GM12873 (cell line): Measurements from ENCODE around the gene NRAP.

Experiments
- CTCF ChIP-seq: IDR thresholded peaks from 2 replicates; pipeline ENCODE4 v1.5.1; 2012; ENCODE audit warnings: low read depth, mild to moderate bottlenecking, moderate library complexity, low read length, control low read depth; ENCODE audit not compliant: insufficient read depth; ENCODE audit errors: missing control alignments

NRAP gene

DNA sequence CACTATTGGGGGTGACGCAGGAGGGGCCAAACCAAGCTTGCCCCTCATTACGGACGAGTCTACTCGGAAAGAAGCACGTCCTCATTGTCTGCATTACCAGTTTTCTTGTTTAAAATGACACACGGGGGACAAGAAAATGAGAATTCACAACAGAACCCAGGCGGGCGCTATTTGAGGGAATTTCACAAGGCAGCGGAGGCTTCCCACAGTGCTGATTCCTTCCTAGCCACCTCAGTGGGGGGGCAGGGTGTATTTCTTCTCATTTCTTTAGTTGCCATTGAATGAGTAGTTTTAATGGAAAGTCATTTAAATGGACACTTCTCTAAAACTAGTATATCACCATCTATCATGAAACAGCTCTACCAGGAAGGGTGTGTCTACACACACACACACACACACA is 42.9 kb downstream of the NRAP start:
- no peak for TF ChIP-seq CTCF

- TF ChIP-seq CTCF: no peak
These were observed 43.3 kb downstream of the NRAP start for GRCh38 chr10:113620511-113620910.

- TF ChIP-seq CTCF: no peak
These were observed 44.4 kb downstream of the NRAP start for GRCh38 chr10:113619401-113619800.

GRCh38 chr10:113618338-113618737 is 45.5 kb downstream of the NRAP start:
- TF ChIP-seq CTCF: no peak

GRCh38 chr10:113617086-113617485 is 46.8 kb downstream of the NRAP start:
- no peak for TF ChIP-seq CTCF

GRCh38 chr10:113616244-113617074 is 47.4 kb downstream of the NRAP start:
- TF ChIP-seq CTCF: peak; percentile 41

GRCh38 chr10:113613977-113614690 is 49.7 kb downstream of the NRAP start:
- TF ChIP-seq CTCF: no peak
